ENCODE measurements around the gene VSNL1. TPM values are rescaled to one million over a fixed set of nuclear protein-coding genes. Genes with fewer than 3 reads are reported as not detected.

Gene VSNL1
- polyA plus RNA-seq, 3 donors = 0.20 to 1.9 (median 0.30) TPM

- WGBS, 3 donors = 80 to 89% (median 85%) methylated on average over 3 of the region's 3 CpGs
- H3K27ac ChIP-seq (ENCODE audit: low read depth, low read length) = no peak overlapping the region
Observed at GRCh38 chr2:17625446-17625845, 85.0 kb downstream of the VSNL1 start.

DNA sequence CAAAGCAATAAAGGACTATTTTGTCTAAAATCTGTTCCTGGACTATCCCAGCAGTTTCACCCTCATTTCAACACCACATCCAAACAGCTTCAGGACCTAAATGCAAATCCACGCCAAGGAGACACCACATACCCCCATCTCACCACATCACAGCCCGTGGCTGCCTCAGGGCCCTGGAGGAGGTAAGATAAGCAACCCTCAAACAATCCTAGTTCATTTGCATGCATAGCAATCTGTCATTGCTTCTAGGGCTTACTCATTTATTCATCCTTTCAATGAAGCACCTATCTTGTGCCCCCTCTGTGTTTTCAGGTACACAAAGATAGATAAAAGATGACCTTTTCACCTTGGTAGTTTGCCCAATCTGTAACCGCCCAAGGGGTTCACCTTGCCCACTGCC lies 86.5 kb downstream of the VSNL1 start:
- WGBS, 3 donors = 49 to 80% (median 79%) methylated on average over 3 of the region's 3 CpGs
- H3K27ac ChIP-seq (ENCODE audit: low read depth, low read length) = no peak overlapping the region

GRCh38 chr2:17627434-17627833 lies 86.9 kb downstream of the VSNL1 start:
- H3K27ac ChIP-seq (ENCODE audit: low read depth, low read length) = no peak overlapping the region
- WGBS, 3 donors = 50 to 61% (median 52%) methylated on average over 2 of the region's 2 CpGs

DNA sequence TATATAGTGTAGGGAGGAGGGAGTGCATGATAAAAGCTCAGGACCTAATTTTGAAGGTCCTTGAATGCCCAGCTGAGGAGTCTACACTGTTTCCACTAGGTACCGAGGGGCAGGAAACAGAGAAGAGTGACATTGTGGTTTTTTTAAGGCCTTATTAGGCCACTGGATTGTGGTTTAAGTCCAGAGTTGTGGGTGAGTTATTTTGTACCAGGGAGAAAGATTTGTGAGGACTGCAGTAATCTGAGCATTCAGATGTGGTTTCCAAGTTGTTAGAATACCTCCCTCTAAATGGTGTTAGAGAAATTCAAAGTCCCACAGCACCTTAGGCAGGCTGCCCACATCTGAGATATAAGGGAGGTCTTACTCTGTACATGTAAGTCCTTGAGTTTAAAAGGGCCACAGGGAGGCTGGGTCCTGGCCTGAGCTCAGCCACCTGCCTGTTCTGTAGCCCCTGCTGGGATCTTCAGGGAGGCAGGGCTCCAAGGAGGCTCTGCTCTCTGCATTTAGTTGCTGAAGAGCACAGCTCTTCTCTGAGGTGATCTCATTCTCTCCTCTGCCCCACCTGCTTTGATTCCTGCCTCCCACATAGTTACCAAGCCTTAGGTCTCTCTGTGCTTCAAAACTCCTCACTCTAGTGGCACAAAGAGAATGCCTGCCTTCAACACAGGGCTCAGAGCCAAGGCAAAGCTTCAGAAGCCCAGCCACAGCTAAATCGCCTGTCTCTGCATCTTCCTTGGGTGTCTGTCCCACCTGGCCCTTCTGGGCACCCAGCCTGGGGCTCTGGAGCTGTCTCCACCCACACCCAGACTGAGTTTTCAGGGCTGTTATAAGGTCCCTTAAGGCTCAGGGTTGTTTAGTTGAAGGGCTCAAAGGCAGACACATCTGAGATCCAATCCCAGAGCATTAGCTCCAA lies 88.1 kb downstream of the VSNL1 start:
- no peak overlapping the region for H3K27ac ChIP-seq (ENCODE audit: low read depth, low read length)

DNA sequence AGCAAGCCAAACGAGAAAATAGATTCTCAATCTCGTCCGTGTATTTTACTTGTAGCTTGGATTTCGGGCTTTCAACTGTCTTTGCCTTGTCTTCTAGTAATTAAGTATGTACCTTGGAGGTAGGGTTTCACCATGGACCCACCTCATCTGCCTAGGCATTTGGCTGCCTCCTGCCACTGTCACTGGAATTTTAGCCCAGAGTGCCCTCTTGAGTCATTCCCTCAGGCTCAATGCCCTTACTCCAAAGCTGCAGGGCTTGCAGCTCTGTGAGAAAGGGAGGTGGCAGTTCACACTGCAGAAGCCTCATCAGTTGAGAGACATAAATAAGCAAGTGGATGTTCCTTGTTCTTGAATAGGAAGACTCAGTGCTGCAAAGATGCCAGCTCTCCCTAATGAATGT lies 89.6 kb downstream of the VSNL1 start:
- no peak overlapping the region for H3K27ac ChIP-seq (ENCODE audit: low read depth, low read length)
- 89 to 97% (median 89%) methylated on average over 4 of the region's 4 CpGs for WGBS, 3 donors

More for the DNA sequence above, 88.1 kb downstream of the VSNL1 start:
- WGBS, 3 donors = 44 to 68% (median 55%) methylated on average over 2 of the region's 2 CpGs

DNA sequence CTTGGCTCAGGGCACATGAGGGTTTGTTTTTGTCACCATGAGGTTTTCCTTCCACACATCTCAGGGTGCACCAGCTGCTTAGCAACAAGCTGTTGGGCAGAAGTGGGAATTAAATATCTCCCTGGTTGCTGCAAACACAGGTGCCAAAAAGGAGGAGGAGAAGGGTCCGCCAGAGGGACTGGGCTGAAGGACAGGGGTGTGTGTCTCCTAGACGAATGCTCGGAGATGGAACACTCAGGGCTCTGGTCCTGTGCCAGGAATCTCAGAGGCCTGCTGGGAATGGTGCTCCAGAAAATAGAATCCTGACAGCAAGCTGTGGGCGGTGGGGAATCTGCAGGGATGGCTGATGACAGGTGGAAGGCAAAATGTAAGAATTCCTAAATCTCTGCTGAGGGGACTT lies 94.5 kb downstream of the VSNL1 start:
- H3K27ac ChIP-seq (ENCODE audit: low read depth, low read length) = no peak overlapping the region
- 58 to 71% (median 65%) methylated on average over 4 of the region's 4 CpGs for WGBS, 3 donors

- WGBS, 3 donors = 86 to 90% (median 86%) methylated on average over 3 of the region's 3 CpGs
- no peak overlapping the region for H3K27ac ChIP-seq (ENCODE audit: low read depth, low read length)
Observed at GRCh38 chr2:17636257-17636656, 95.8 kb downstream of the VSNL1 start.

- WGBS, 3 donors = 60 to 76% (median 71%) methylated on average over 8 of the region's 8 CpGs
- no peak overlapping the region for H3K27ac ChIP-seq (ENCODE audit: low read depth, low read length)
Observed at GRCh38 chr2:17637131-17637906, 96.8 kb downstream of the VSNL1 start.

DNA sequence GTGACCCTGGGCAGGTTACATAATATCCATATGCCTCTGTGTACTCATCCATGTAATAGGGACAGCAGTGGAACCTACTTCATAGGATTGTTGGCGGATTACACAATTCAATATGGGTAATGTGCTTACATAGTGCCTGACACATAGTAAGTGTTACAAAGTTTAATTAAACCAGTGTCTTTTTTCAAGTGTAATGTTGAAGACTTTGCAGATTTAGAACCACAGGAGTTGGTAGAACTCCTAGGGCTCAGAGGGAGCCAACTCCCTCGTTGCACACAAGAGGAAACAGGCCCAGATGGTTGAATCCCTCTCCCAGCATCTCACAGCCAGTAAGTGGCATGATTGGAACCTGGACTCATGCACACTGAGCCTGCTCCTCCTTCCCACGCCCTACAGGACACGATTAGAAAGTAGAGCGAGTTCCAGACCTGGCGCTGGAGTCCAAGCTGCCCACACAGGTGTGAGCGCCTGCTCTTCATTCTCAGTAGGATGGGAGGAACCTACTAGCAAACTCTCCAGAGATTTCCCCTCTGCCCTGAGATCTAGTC lies 97.8 kb downstream of the VSNL1 start:
- no peak overlapping the region for H3K27ac ChIP-seq (ENCODE audit: low read depth, low read length)
- WGBS, 3 donors = 81 to 92% (median 89%) methylated on average over 7 of the region's 7 CpGs

GRCh38 chr2:17640406-17640805 lies 99.9 kb downstream of the VSNL1 start:
- 86 to 94% (median 88%) methylated on average over 2 of the region's 2 CpGs for whole genome bisulfite sequencing, 3 donors
- H3K27ac ChIP-seq (ENCODE audit: low read depth, low read length) = no peak overlapping the region

DNA sequence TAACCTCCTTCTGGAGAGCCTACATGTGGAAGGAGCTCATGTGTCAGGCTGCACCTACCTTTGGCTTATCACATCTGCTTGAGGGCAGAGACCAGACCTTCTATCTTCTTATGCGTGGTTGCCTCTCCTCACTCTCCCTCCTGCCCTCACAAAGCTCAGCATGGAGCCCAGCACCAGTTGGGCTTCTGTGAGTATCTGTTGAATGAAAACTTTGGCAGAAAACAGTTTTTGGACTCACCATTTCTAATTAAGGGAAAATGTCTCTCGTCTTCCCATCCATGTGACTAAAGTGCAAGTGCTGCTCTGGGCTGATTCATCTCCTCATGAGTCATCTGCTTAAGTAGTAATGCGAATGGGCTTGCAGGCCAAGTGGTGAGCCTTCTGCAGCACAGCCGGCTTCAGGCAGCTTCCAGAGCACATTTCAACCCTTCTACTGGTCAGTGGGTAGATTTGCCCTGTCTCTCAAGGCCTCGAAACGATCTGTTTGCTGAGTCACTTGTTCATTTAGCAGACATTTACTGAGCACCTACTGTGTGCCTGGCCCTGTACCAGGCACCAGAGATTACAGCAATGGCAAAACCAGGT lies 102.6 kb downstream of the VSNL1 start:
- WGBS, 3 donors = 54 to 84% (median 54%) methylated on average over 6 of the region's 6 CpGs
- H3K27ac ChIP-seq (ENCODE audit: low read depth, low read length) = no peak overlapping the region

GRCh38 chr2:17644997-17645720 lies 104.7 kb downstream of the VSNL1 start:
- no peak overlapping the region for H3K27ac ChIP-seq (ENCODE audit: low read depth, low read length)
- WGBS, 3 donors = 80 to 91% (median 88%) methylated on average over 4 of the region's 4 CpGs

GRCh38 chr2:17646081-17646554 lies 105.6 kb downstream of the VSNL1 start:
- no peak overlapping the region for H3K27ac ChIP-seq (ENCODE audit: low read depth, low read length)
- WGBS, 3 donors = 0 to 3% (median 2%) methylated on average over 3 of the region's 3 CpGs

DNA sequence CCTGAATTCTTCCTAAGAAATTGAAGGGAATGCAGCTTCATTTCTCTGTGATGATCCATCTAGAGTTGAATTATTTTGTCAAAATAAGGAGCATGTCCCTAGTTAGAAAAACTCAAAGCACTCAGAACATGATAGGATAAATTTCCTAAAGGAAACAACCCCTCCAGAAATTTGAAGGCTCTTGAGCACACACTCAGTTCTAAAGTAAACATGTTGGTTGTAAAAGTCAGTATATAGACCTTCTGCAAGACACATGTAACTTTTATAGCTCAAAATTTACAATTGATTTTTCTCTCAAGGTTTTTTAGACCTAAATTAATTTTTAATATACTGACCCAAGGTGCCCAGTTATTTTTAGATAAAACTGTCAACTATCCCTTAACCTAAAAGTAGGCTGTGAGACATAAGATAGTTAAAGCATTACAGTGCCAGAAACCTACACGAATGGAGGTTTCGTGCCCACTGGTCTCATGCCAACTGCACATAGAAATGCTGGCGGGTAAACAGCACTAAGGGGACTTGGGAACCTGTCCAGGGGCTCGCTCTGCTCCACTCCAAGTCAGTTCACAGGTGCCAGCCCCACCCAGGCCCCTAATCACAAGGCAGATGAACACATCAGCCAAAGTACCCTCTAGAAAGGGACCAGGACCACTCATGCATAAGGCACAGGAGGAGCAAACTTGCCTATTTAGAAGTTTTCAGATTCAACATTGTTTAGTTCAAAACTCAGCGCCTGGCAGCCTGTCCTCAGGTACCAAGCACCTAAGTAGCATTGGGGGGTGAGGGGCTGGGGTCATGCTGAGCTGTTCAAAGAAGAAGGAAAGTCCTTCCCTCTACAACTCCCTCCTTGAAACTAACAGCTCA lies 106.6 kb downstream of the VSNL1 start:
- H3K27ac ChIP-seq (ENCODE audit: low read depth, low read length) = no peak overlapping the region
- 42 to 78% (median 76%) methylated on average over 5 of the region's 5 CpGs for WGBS, 3 donors

DNA sequence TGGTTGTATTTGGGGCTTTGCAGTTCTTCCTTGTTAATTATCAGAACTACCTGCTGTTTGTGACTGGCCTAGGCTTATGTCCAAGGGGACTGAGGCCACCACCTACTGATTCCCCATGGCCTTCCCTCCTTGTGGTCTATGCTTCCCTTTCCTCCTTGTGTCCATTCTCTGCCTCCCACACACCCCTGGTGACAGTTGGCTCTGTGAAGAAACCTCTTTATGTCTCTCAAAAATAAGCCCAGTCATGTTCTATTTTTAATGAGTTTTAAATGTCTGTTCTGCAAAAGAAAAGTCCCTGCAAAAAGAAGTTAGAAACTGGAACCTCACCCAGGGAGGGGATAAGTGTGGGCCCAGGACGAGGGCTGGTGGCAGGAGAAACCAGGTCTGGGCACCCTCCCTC lies 108.1 kb downstream of the VSNL1 start:
- H3K27ac ChIP-seq (ENCODE audit: low read depth, low read length) = no peak overlapping the region
- 44 to 75% (median 63%) methylated on average over 1 of the region's 1 CpG for WGBS, 3 donors

DNA sequence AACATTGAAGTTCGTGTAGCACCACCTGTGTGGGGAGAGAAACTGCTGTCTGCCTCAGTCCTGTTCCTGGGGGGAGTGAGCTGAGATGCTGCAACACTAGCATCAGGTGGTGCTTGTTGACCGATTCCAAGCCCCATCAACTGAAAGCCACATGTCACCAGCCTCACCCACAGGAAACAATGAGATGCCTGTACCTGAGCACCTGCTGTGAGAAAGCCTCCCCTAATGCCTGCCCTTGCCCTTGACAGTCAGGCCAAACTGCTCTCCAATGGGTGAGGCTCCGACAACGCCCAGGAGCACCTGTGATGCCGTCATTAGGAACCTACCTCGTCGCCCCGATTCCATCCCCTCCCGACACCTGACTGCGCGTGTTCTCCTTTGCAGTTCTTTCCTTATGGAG lies 108.5 kb downstream of the VSNL1 start:
- 88 to 94% (median 92%) methylated on average over 11 of the region's 11 CpGs for WGBS, 3 donors
- no peak overlapping the region for H3K27ac ChIP-seq (ENCODE audit: low read depth, low read length)

DNA sequence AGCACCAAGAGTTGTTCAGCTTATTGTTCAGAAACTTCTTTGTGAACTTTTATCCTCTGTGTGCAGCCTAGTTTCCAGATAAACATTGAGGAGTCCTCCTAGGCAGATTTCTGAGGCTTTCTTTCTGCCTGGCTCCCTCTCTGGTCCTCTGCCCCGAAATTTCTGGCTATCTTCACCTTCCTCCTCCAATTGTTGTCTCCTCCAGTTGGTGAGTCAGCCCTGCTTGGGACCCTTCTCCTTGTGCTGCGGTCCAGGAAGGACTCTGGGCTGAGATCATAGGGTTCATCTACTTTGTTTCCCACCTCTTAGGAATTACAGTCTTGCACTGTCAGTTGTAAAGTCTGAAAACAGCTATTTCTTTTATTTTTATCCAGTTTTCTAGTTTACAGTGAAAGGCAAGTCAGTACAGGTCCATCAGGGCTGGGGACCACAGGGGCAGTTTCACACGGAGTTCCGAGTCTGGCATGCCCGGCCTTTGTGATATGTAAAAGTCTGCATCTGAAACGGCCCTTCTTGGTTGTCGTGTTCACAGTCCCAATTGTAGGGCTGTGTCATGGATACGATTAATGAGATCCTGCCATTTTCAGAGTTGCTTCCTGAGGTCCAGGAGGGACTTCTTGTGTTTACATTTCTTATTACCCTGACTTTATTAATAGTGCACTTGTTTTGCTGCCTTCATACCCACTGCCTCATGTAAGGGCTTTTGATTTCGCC lies 112.3 kb downstream of the VSNL1 start:
- 70 to 77% (median 74%) methylated on average over 9 of the region's 9 CpGs for WGBS, 3 donors
- H3K27ac ChIP-seq (ENCODE audit: low read depth, low read length) = no peak overlapping the region

Data from adipose tissue (tissue), 3 donors.